Measurements from ENCODE around the gene KIN.

KIN gene

GRCh38 chr10:7802606-7803005, 14.8 kb upstream of the KIN start:
- TF ChIP-seq CTCF (IDR thresholded peaks at IDR 0.05; ENCODE audit: low read depth, low read length), result no peak

GRCh38 chr10:7797582-7797981, 9.8 kb upstream of the KIN start:
- in situ Hi-C loops (cut with HindIII; ENCODE audit: low sequenced_read_pairs), result no loop called here
- DNase-seq (ENCODE audit: low read depth, low spot score), result peak; percentile 92
- no peak for TF ChIP-seq CTCF (IDR thresholded peaks at IDR 0.05; ENCODE audit: low read depth, low read length)
- H3K4me3 ChIP-seq (ENCODE audit: low read depth, low read length), result no peak overlapping the region

More at GRCh38 chr10:7802606-7803005, 14.8 kb upstream of the KIN start:
- no peak overlapping the region for H3K4me3 ChIP-seq (ENCODE audit: low read depth, low read length)
- DNase-seq (ENCODE audit: low read depth, low spot score), result no peak
- in situ Hi-C loops (cut with HindIII; ENCODE audit: low sequenced_read_pairs), result no loop called here

GRCh38 chr10:7795605-7796004, 7.8 kb upstream of the KIN start:
- in situ Hi-C loops (cut with HindIII; ENCODE audit: low sequenced_read_pairs), result no loop called here
- no peak for TF ChIP-seq CTCF (IDR thresholded peaks at IDR 0.05; ENCODE audit: low read depth, low read length)
- DNase-seq (ENCODE audit: low read depth, low spot score), result peak; percentile 26
- no peak overlapping the region for H3K4me3 ChIP-seq (ENCODE audit: low read depth, low read length)

- H3K4me3 ChIP-seq (ENCODE audit: low read depth, low read length), result no peak overlapping the region
- no peak for TF ChIP-seq CTCF (IDR thresholded peaks at IDR 0.05; ENCODE audit: low read depth, low read length)
- DNase-seq (ENCODE audit: low read depth, low spot score), result no peak
- in situ Hi-C loops (cut with HindIII; ENCODE audit: low sequenced_read_pairs), result no loop called here
These were observed 6.6 kb upstream of the KIN start for GRCh38 chr10:7794251-7795026.

GRCh38 chr10:7792541-7792940, 4.7 kb upstream of the KIN start:
- no peak for DNase-seq (ENCODE audit: low read depth, low spot score)
- no peak overlapping the region for H3K4me3 ChIP-seq (ENCODE audit: low read depth, low read length)
- in situ Hi-C loops (cut with HindIII; ENCODE audit: low sequenced_read_pairs), result no loop called here
- no peak for TF ChIP-seq CTCF (IDR thresholded peaks at IDR 0.05; ENCODE audit: low read depth, low read length)

- in situ Hi-C loops (cut with HindIII; ENCODE audit: low sequenced_read_pairs), result no loop called here
- peak; percentile 16 for DNase-seq (ENCODE audit: low read depth, low spot score)
- no peak for TF ChIP-seq CTCF (IDR thresholded peaks at IDR 0.05; ENCODE audit: low read depth, low read length)
- H3K4me3 ChIP-seq (ENCODE audit: low read depth, low read length), result peak overlapping the region; percentile 99
These were observed 1.6 kb upstream of the KIN start for GRCh38 chr10:7789390-7789789.
